Embryonic facial prominence (tissue), 1 donor: ENCODE data around the gene RAB3IL1.

Experiments
- DNase-seq: peaks from one replicate; pipeline ENCODE4 v3.0.0-alpha.2; 2016; ENCODE audit errors: extremely low spot score

RAB3IL1 gene

DNA sequence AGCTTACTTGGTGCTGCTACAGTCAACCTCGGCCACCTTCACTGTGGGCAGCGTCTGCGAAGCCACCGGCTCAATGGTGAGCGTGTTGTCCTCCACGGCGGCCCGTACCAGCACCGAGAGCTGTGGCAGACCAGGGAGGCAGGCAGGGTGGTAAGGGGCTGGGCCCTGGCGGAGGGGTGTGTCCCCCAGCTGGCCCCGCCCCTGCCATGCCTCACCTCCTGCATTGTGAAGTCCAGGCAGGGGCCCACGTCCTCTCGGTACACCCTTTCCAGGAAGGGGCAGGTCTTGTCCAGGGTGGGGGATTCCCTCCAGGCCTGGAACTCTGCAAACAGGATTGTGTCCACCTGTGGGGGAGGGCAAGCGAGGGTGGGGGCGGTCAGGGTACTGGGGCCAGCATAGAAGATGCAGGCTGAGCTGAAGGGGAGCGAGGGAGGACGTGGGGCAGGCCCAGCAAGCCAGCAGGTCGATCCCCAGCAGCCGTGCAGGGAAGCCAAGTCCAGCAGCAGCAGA is 12.8 kb downstream of the RAB3IL1 start:
- DNase-seq, result no peak

DNA sequence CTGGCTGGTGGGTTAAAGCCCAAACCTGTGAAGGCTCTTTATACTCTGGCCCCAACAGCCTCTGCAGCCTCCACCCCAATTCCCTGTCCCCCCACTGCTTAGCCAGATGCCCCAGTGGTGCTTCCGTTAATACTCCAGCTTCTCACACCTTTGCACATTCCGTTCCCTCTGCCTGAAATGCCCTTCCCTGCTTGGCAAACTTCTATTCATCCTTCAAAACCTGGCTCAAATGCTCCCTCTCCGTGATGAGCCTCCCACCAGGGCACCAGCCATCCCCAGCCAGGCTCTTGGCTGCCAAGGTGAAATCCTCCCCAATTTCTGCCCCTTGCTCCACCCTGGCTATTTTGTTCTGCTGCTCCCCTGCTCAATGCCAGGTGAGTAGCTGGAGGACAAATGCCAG is 13.5 kb downstream of the RAB3IL1 start:
- DNase-seq, result no peak

GRCh38 chr11:61902313-61902712 is 15.1 kb downstream of the RAB3IL1 start:
- DNase-seq, result no peak

- DNase-seq, result no peak
Measured at GRCh38 chr11:61901397-61901796, 16.0 kb downstream of the RAB3IL1 start.

DNA sequence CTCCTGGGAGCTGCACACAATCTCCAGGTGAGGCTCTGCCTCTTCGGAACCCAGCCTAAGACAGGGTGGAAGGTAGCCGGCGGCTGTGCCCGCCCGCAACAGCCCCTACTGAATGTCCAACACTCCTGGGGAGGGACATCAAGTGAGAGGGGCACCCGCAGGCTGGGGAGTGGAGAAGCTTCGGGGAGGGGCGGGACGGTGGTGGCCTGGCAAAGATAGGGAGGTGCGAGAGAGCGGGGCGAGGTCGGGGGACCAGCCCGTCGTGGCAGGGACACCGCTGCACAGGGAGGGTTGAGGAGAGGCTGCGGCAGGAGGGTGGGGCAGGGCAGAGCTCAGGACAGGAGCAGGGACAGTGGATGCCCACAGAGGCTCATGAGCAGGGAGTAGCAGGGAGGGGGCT is 17.1 kb downstream of the RAB3IL1 start:
- DNase-seq, result no peak

DNA sequence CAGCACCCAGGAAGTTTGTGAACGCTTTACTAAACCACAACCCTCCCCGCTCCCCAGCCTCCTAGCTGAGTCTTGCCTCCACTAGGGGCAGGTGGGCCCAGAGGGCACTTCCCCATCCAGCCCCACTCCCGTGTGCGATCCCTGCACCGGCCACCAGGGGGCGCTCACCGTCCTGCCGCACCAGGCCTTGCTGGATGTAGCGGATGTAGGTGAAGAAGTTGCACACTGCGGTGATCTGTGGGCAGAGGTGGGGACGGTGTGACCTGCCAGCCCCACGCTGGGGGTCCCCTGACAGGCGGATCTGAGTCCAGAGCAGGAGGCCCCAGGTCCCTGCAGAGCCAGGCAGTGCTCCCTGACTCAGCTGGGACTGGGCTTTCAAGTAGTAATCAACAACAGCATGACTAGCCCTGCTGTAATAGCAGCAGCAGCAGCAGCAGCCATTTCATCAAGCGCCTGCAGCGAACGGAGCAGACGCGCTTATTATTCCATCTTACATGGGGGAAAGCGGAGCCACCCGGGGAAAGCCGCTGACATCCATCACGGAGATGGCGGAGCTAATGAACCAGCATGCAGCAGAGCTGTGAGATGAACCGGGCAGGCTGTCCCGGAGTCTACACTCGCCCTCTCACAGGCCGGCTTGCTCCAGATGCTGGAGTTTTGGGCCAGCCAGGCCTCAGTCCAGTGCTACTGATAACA is 18.1 kb downstream of the RAB3IL1 start:
- DNase-seq, result no peak

GRCh38 chr11:61898247-61898582 is 19.2 kb downstream of the RAB3IL1 start:
- no peak for DNase-seq

DNA sequence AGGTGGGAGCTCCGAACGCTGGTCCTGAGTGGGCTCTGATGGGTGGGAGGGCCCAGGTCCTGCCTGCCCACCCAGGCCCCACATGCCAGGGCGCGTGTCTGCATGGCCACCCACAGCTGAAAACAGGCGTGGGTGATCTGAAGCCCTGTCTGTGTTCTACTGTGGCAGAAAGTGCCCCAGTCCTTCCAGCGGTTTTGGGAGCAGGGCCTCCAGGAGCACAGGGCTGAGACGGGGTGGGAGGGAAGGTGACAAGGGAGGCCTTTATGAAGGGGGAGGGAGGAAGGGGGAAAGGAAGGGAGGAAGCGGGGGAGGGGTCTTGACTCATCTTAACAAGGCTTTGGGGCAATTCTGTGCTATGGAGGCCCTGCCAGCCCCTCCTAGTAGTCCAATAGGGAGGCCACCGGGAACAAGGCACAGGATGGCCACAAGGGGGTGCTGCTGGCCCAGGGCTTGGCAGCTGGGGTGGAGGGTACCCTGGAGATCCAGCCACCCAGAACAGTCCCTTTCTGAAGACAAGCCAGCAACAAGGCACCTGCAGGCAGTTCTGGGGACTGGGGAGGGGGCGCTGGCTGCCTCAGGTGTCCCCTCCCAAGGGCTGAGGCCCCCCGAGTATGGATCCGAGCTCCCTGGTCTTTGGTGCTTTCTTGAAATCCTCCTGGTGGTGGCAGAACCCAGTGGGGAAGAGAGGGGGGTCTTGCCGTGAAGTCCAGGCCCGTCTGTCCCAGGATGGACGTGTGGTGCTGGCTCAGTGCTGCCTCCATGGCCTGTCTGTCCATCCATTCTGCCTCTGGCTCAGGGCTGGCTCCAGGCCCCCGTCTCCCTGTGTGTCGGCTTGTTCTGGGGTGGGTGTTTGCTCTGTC is 19.7 kb downstream of the RAB3IL1 start:
- no peak for DNase-seq

- DNase-seq, result no peak
Measured at GRCh38 chr11:61896665-61897386, 20.5 kb downstream of the RAB3IL1 start.

DNA sequence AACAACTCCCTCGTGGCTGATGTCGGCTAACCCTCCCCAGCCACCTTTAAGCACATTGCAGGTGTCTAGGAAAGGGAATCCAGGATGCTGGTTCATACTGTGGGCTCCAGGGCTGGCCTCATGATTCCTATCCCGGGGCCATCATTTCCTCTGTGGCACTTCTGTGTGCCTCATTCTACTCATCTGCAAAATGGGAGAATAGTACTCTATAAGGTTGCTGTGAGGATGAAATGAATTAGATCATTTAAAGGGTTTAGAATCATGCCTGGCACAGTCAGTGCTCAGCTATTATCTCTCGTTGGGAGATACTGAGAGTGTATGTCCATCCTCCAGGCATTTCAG is 21.7 kb downstream of the RAB3IL1 start:
- DNase-seq, result no peak

DNA sequence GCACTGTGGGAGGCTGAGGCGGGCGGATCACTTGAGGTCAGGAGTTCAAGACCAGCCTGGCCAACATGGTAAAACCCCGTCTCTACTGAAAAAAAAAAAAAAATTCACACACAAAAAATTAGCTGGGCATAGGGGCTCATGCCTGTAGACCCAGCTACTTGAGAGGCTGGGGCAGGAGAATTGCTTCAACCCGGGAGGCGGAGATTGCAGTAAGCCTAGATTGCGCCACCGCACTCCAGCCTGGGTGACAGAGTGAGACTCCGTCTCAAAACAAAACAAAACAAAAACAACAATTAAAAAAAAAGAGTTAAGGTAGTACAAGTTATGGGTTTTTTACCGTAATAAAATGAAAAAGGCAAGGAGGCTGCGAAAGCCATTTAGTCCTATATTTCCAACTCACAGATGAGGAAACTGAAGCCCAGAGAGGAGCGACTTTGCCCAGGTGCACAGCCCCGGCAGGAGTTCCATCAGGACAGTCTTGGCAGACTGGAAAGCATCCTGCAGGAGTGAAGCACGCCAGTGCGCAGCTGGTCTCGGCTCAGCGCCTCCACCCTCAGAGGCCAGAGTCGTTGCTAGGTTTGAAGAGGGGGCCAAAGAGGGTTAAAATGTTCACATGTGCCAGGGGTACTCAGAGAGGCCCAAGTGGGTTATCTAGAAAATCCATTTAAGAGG is 22.2 kb downstream of the RAB3IL1 start:
- no peak for DNase-seq

DNA sequence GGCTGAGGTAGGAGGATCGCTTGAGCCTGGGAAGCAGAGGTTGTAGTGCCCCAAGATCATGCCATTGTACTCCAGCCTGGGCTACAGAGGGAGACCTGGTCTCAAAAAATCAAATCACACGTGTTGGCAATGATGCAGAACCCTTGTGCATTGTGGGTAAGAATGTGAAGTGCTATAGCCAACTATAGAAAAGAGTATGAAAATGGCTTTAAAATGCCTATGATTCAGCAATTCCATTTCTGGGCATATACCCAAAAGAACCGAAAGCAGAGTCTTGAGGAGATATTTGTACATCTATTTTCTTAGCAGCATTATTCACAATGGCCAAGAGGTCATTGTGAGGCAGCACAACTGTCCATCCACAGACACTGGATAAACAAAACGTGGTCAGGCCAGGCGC is 23.4 kb downstream of the RAB3IL1 start:
- no peak for DNase-seq

- no peak for DNase-seq
Measured at GRCh38 chr11:61892085-61892370, 25.3 kb downstream of the RAB3IL1 start.

DNA sequence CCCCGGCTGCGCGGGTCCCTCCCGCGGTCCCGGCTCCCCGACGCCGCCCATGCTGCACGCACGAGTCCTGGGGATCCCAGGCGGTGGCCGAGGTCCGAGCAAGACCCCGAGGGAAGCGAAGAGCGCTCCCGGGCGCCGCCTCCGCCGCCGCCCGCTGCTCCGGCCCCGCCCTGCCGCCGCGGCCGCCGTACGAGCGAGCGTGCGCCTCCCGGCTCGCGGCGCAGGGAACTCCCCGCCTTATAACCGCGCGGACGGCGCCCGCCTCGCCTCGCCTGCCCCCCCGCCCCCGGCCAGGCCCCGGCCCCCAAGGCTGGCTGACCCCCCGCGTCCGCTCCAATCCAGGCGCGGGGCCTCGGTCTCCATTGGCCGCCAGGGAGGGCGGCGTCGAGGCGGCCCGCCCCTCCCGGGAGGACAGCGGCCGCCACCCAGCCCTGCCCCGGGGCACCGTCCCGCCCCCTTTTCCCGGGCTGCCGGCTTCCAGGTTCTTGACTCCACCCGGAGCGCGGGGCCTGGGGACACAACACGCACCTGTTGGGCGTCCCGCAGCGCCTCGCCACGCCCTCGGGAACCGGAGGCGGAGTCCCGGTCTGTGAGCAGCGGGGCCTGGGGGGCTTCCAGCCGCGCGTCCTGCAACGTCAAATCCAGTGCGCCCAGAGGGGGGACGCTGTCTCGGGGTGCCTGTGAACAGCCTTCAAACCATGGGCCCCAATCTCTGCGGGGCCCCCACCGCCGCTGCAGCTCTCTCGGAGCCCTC is 25.9 kb downstream of the RAB3IL1 start, which contains the start of gene FADS3:
FADS3 (minus strand) TSS at position 215 of the 754 bp plus-strand sequence; CDS start at position 51, 164 bp downstream.
- no peak for DNase-seq

DNA sequence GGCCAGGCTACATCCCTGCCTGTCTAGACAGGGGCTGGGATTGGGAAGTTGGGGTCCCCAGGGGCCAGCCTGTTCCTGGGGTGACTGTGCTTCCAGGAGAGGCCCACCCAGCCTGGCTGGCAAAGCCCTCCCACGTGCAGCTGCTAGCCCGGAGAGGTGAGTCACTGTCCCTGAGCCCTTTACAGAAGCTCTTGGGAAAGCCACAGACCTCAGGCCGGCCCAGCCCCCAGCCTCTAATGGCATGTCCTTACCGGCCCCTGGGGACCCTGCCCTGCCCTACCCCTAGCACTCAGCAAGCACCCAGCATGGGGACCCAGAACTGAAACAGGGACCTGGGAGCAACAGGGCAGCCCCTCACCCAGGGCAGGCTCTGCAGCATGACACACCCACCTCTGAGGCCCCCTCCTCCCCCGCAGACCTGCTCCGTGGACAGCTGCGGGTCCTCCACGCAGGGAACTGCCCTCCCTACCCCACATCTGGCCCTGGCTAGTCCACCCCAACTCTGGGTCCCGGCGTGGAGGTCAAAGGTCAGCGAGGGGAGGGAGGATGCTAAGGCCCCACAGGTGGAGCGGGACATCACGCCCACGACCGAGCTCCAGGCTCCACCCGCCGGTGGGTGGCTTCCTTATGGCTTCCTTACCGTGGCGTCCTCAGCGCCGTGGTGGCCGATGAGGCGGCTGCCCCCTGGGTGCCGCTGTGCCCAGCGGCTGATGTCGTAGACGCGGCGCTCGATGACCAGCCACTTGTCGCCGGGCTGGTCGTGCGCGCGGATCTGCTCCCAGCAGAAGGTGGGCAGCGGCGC is 26.6 kb downstream of the RAB3IL1 start:
- DNase-seq, result no peak

- no peak for DNase-seq
Measured at GRCh38 chr11:61889831-61890230, 27.5 kb downstream of the RAB3IL1 start.

DNA sequence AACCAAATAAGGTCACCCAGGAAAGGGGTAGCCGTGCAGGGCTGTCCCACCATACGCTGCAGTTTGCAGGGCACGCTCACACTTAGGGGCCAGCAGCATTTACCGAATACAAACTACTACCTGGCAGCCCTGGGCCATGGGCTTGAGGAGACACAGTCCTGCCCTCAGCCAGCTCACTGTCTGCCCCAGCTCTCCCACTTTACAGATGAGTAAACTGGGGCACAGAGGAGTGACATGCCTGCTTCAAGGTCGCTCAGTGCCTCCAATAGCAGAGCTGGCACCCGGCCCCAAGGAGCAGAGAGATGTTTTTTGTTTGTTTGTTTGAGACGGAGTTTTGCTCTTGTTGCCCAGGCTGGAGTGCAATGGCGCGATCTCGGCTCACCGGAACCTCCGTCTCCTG is 28.8 kb downstream of the RAB3IL1 start:
- DNase-seq, result no peak

GRCh38 chr11:61887839-61888494 is 29.4 kb downstream of the RAB3IL1 start:
- no peak for DNase-seq

- DNase-seq, result no peak
Measured at GRCh38 chr11:61886643-61887042, 30.7 kb downstream of the RAB3IL1 start.
